Measurements from ENCODE around the gene CREB3.

The CREB3 gene

GRCh38 chr9:35728041-35728971, 4.2 kb upstream of the CREB3 start:
- no peak for DNase-seq

DNA sequence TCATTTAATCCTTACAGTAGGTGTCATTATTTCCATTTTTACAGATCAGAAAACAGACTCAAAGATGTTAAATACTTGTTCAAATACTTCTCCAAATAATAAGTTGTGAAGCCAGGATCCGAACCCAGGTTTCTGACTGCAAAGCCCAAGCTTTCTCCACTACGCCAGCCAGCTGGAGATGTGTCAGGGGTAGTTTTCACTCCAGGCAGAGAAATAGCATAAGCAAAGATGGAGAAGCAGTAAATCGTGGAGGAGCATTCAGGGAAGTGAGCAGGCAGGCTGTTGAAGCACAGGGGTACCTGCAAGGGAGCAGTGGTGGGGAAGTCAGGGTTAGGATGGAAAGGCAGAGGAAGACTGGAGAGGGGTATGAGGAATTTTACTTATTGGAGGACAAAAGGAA, 3.4 kb upstream of the CREB3 start:
- no peak for DNase-seq

GRCh38 chr9:35729700-35730485, 2.6 kb upstream of the CREB3 start:
- peak; percentile 8 for DNase-seq

- no peak for DNase-seq
Observed at GRCh38 chr9:35730486-35730854, 2.0 kb upstream of the CREB3 start.

GRCh38 chr9:35731415-35732184, 866 bp upstream of the CREB3 start:
- DNase-seq: no peak

- DNase-seq: no peak
Observed at GRCh38 chr9:35732800-35733541, 505 bp downstream of the CREB3 start.

DNA sequence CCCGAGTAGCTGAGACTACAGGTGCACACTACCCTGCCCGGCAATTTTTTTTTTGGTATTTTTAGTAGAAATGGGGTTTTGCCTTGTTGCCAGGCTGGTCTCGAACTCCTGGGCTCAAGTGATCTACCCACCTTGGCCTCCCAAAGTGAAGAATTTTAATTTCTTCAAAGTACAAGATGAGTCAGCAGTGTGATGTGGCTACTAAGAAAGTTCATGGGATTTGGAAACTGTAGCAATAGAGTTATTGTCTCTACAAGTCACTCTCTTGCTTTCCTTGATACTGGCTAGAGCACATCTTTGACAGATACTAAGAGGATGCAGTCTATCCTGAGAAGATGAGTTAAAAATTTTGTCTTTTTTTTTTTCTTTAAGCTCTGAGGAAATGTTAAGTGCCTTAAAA, 1.6 kb downstream of the CREB3 start:
- DNase-seq: no peak

DNA sequence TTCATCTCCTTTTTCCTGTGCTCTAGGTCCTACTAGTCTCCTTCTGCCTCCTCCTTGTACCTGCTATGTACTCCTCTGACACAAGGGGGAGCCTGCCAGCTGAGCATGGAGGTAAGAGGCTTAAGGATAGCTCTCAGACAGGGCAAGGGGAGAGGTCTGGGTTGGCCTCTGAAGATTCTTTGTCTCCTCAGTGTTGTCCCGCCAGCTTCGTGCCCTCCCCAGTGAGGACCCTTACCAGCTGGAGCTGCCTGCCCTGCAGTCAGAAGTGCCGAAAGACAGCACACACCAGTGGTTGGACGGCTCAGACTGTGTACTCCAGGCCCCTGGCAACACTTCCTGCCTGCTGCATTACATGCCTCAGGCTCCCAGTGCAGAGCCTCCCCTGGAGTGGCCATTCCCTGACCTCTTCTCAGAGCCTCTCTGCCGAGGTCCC, 3.8 kb downstream of the CREB3 start:
- DNase-seq: no peak

DNA sequence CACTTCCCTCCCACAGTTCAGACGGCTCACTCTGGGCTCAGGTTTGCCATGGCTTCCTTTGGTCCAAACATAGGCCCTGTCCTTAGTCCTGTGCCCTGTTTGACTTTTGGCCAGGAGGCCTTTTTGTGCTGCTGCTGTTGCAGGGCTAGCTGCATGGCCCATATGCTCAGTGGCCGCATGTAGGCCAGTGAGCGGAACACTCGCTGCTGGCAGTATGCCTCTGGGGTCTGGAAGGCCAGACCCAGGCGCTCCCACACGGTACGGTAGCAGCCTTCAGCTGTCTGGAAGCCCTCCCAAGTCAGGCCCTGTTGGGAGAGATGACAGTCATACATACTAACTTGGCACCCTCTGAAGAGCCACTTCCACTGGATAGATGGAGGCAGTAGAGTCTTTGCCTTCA, 4.7 kb downstream of the CREB3 start:
- DNase-seq: no peak

- no peak for DNase-seq
Observed at GRCh38 chr9:35738186-35738585, 5.7 kb downstream of the CREB3 start.

DNA sequence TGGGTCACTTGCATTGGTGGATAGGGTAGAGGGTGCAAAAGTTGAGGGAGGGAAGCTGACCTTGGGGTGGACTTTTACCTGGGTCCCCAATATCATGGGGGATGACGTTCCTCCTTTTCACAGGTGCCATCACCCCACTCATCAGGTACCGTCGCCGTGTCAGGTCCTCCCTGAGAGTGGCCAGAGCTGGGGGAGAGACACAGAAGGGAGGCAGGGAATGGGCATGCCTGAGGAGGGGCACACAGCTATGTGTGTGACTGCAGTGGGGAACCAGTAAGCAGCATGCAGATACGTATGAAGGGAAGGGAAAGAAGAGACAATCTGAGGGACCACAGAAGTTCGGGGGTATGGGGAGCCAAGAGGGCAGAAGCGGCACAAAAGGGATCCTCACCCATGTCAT, 6.5 kb downstream of the CREB3 start:
- DNase-seq: no peak

DNA sequence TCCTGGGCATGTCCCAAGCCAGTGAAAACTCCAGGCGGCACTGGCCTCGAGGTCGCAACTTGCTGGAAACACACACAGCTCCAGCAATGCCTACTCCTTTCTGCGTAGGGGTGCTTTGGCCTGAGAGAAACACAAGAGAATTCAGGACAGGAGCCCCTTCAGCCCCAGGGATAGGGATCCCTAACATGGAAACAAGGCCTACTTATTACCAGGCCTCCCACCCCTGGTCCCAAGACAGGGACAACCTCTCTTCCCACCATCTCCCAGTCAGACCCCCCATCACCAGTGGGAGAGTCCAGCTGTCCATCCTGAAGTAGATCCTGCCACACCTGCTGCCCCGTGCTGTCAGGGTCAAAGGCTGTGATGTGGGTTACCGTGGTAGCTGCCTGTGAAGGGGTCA, 7.8 kb downstream of the CREB3 start:
- no peak for DNase-seq

GRCh38 chr9:35741740-35742139, 9.3 kb downstream of the CREB3 start:
- DNase-seq: no peak

DNA sequence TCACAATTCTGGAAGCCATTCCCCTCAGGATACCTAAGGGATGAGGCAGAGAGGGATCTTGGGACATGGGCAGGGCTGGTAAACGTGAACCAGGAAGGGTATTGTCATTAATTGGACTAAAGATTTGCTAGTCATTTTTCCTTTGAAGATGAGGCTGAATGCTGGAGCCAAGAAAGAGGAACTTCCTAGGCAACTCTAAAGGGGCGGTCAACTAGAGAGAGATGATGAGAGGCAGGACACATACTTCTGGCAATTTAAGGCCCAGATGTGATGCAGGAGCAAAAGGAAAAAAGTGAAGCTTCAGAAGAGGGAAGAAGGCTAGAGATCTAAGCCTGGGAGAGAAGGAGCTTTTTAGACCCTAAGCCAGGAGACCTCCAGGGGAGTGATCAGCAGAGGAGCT, 11.0 kb downstream of the CREB3 start:
- no peak for DNase-seq

GRCh38 chr9:35743880-35744518, 11.5 kb downstream of the CREB3 start:
- DNase-seq: no peak

- no peak for DNase-seq
Observed at GRCh38 chr9:35745569-35745968, 13.1 kb downstream of the CREB3 start.

DNA sequence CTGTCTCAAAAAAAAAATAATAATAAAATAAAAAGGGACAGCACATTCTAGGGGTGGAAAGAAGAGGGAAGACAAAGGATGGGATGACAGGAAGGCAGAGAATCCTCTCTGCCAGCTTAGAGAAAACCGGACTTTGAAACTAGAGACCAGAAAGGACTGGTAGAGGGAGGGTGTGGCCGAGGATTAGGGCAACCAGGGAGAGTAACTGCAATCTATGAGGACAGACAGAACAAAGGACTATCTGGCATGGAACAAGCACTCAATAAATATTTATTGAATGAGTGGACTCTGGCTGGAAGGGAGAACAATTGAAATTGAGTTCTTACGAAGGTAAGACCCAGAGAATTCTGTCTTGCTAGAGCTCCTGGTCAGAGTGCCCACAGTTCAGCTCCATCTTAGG, 14.1 kb downstream of the CREB3 start:
- no peak for DNase-seq

DNA sequence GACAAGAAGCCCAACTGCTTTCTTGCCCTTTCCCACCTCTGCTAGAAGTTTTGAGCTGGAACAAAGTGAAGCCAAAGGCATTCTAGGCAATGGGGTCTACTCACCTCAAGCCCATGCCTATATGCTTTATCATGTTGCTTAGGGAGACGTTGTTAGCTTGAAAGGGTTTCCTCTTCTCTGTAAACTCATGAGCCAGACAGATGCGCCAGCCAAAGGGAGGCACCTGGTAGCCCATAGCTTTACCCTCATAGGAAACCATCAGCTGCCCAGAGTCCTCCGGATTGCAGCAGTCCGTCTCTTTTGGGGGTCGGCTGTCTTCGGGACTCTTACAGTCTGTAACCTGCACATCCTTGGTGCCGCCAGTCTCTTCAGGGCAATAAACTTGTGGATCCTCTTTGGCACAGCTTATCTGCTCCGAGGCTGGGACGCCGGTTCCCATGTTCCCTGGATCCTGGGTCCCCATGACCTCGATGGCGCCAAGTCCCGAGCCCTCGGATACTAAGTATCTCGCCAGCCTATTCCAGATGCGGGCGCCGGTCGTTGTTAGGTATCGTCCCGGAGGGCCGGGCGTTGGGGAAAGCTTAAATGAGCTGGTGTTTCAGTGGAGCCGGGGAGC, 15.9 kb downstream of the CREB3 start:
- DNase-seq: no peak

- peak; percentile 25 for DNase-seq
Observed at GRCh38 chr9:35748858-35749514, 16.5 kb downstream of the CREB3 start, which contains the start of the genes GBA2 and RGP1. Gene GBA2 (minus strand): TSS chr9:35749228. CDS start chr9:35748704, 524 bp downstream. Gene RGP1 (plus strand): TSS chr9:35749287. CDS start chr9:35749756, 469 bp downstream.

DNA sequence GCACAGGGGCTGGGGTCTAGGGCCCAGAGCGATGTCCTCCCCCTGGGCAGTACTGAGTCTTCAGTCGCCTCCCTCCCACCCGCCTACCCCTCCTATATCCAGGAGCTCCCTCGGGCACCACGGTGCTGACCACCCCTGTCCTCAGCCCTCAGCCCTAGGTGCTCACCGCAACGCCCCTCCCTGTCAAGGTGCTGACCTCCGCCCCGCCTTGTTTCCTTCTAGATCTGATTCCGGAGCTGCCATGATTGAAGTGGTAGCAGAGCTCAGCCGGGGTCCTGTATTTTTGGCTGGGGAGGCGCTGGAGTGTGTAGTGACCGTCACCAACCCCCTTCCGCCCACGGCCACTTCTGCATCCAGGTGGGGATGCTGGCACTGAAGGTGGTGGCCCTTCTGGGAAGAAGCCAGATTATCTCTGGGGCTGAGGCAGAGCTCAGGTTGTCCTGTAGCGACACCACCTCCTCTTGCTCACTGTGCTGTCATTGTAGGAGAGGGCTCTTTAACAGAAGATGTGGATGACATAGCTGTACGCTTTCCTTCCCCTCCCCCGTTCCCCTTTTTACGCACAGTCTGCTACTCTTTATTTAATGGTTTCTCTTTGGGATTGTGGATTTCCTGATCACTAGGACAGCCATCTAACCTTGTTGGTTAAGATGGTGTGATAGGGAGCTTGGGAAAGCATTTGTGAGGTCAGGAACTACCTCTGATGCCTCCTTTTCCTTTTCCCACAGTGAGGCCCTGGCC, 17.2 kb downstream of the CREB3 start:
- DNase-seq: no peak
